Mononuclear cell (primary cell): Measurements from ENCODE around the gene LYVE1. TPM values are rescaled to one million over a fixed set of nuclear protein-coding genes. Genes with fewer than 3 reads are reported as not detected.

ENCODE experiments used
- H3K27me3 ChIP-seq: 2 replicates; pipeline ENCODE4 v1.6.0; 2011; ENCODE audit warnings: low read length, control low read depth; ENCODE audit not compliant: insufficient read depth
- H3K4me1 ChIP-seq: 2 replicates; pipeline ENCODE4 v1.5.1; 2011; ENCODE audit warnings: mild to moderate bottlenecking, low read length, control low read depth; ENCODE audit not compliant: insufficient read depth
- H3K4me3 ChIP-seq: 2 replicates; pipeline ENCODE4 v1.5.1; 2011; ENCODE audit warnings: mild to moderate bottlenecking, low read length, moderate library complexity
- H3K9me3 ChIP-seq: 2 replicates; pipeline ENCODE4 v1.5.1; 2011; ENCODE audit warnings: low read depth, mild to moderate bottlenecking, control low read depth, low read length
- total RNA-seq: library from RNA; depleted of rRNA; stranded (reverse); fragments of >200 nt; gene quantifications from one replicate; pipeline ENCODE4 v1.2.3, GENCODE V29; 2012

Gene LYVE1
- total RNA-seq, 1 donor: under 0.01 TPM

- Histone ChIP-seq H3K27me3 (no peaks in the 10 kb centered on the region), H3K9me3 (no peaks in the 10 kb centered on the region), H3K4me3 (no peak overlapping the region), H3K4me1 (no peaks in the 10 kb centered on the region)
Observed at GRCh38 chr11:10529279-10529678, 39.2 kb downstream of the LYVE1 start.

- no peak overlapping the region for H3K4me3 ChIP-seq
- H3K27me3 ChIP-seq: no peaks in the 10 kb centered on the region
- H3K9me3 ChIP-seq: no peaks in the 10 kb centered on the region
- no peaks in the 10 kb centered on the region for H3K4me1 ChIP-seq
Observed at GRCh38 chr11:10528121-10528520, 40.3 kb downstream of the LYVE1 start.

- no peaks in the 10 kb centered on the region for H3K27me3 ChIP-seq
- no peak overlapping the region for H3K4me3 ChIP-seq
- no peaks in the 10 kb centered on the region for H3K9me3 ChIP-seq
- H3K4me1 ChIP-seq: no peaks in the 10 kb centered on the region
Observed at GRCh38 chr11:10526974-10527918, 41.2 kb downstream of the LYVE1 start.

GRCh38 chr11:10524471-10524870, 44.0 kb downstream of the LYVE1 start:
- Histone ChIP-seq H3K4me3 (no peak overlapping the region), H3K27me3 (no peaks in the 10 kb centered on the region), H3K4me1 (no peaks in the 10 kb centered on the region), H3K9me3 (no peaks in the 10 kb centered on the region)

- H3K4me1 ChIP-seq: no peaks in the 10 kb centered on the region
- H3K27me3 ChIP-seq: no peaks in the 10 kb centered on the region
- H3K9me3 ChIP-seq: no peaks in the 10 kb centered on the region
- no peak overlapping the region for H3K4me3 ChIP-seq
Observed at GRCh38 chr11:10522921-10523320, 45.5 kb downstream of the LYVE1 start.

GRCh38 chr11:10522276-10522675, 46.2 kb downstream of the LYVE1 start:
- no peaks in the 10 kb centered on the region for H3K27me3 ChIP-seq
- H3K4me3 ChIP-seq: no peak overlapping the region
- no peaks in the 10 kb centered on the region for H3K4me1 ChIP-seq
- H3K9me3 ChIP-seq: no peaks in the 10 kb centered on the region

- Histone ChIP-seq H3K4me1 (no peaks in the 10 kb centered on the region), H3K9me3 (no peaks in the 10 kb centered on the region), H3K4me3 (no peak overlapping the region), H3K27me3 (no peaks in the 10 kb centered on the region)
Observed at GRCh38 chr11:10520562-10520961, 47.9 kb downstream of the LYVE1 start.

GRCh38 chr11:10519630-10520029, 48.8 kb downstream of the LYVE1 start:
- Histone ChIP-seq H3K4me1 (no peaks in the 10 kb centered on the region), H3K9me3 (no peaks in the 10 kb centered on the region), H3K27me3 (no peaks in the 10 kb centered on the region), H3K4me3 (no peak overlapping the region)

GRCh38 chr11:10518891-10519290, 49.6 kb downstream of the LYVE1 start:
- no peaks in the 10 kb centered on the region for H3K9me3 ChIP-seq
- H3K4me1 ChIP-seq: no peaks in the 10 kb centered on the region
- H3K4me3 ChIP-seq: no peak overlapping the region
- H3K27me3 ChIP-seq: no peaks in the 10 kb centered on the region

- Histone ChIP-seq H3K4me3 (no peak overlapping the region), H3K27me3 (no peaks in the 10 kb centered on the region), H3K4me1 (no peaks in the 10 kb centered on the region), H3K9me3 (no peaks in the 10 kb centered on the region)
Observed at GRCh38 chr11:10518123-10518522, 50.3 kb downstream of the LYVE1 start.

GRCh38 chr11:10515418-10515817, 53.0 kb downstream of the LYVE1 start:
- Histone ChIP-seq H3K4me3 (no peak overlapping the region), H3K27me3 (no peaks in the 10 kb centered on the region), H3K9me3 (no peaks in the 10 kb centered on the region), H3K4me1 (no peaks in the 10 kb centered on the region)

- H3K9me3 ChIP-seq: no peaks in the 10 kb centered on the region
- H3K4me1 ChIP-seq: no peaks in the 10 kb centered on the region
- no peaks in the 10 kb centered on the region for H3K27me3 ChIP-seq
- no peak overlapping the region for H3K4me3 ChIP-seq
Observed at GRCh38 chr11:10514709-10515108, 53.8 kb downstream of the LYVE1 start.

- no peaks in the 10 kb centered on the region for H3K27me3 ChIP-seq
- H3K9me3 ChIP-seq: no peaks in the 10 kb centered on the region
- H3K4me1 ChIP-seq: no peaks in the 10 kb centered on the region
- H3K4me3 ChIP-seq: no peak overlapping the region
Observed at GRCh38 chr11:10514202-10514601, 54.3 kb downstream of the LYVE1 start.

- Histone ChIP-seq H3K4me3 (no peak overlapping the region), H3K4me1 (peaks cover 2% of the 10 kb centered on the region), H3K27me3 (no peaks in the 10 kb centered on the region), H3K9me3 (no peaks in the 10 kb centered on the region)
Observed at GRCh38 chr11:10511181-10511621, 57.3 kb downstream of the LYVE1 start.
